ENCODE measurements around the gene P4HA2.

Gene P4HA2

GRCh38 chr5:132264546-132265335, 37.1 kb upstream of the P4HA2 start:
- no peak for DNase-seq

GRCh38 chr5:132263548-132264261, 36.1 kb upstream of the P4HA2 start:
- no peak for DNase-seq

GRCh38 chr5:132262882-132263547, 35.4 kb upstream of the P4HA2 start:
- DNase-seq = no peak

DNA sequence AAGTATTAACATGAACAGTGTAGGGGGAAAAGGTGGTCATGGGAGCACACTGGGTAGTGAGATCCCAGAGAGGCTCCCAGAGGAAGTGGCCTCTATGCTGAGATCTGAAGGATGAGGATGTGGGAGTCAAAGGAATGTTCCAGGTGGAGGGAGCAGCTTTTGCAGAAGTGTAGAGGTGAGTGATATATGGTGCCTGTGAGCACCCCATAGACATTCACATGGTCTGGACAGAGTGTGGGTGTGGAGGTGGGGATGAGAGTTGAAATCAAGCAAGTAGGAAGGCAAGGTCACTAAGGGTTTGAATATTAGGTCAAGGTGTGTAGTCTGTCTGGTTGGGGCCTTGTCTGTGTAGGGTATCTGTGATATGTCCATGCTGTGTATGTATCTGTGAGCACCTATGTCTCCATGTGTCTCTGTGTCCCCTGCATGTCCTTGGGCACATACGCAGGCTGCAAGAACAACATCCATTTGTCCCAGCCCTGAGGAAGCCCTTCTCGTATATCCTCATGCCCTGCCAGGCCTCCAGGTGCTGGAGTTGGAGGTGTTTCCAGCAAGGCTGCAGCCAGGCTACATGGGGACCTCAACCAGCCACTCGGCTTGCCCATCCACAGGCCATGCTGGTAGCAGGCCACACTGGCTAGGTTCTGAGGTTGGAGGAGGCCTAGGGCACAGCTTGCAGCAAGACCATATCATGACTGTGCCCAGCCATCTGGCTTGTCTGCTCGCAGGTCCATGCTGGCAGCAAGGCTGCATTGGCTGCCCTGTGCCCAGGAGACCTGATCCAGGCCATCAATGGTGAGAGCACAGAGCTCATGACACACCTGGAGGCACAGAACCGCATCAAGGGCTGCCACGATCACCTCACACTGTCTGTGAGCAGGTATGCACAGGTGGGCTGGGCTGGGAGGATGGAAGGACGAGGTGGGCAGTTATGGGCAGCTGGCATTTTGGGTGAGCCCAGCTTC, 34.5 kb upstream of the P4HA2 start:
- no peak for DNase-seq

DNA sequence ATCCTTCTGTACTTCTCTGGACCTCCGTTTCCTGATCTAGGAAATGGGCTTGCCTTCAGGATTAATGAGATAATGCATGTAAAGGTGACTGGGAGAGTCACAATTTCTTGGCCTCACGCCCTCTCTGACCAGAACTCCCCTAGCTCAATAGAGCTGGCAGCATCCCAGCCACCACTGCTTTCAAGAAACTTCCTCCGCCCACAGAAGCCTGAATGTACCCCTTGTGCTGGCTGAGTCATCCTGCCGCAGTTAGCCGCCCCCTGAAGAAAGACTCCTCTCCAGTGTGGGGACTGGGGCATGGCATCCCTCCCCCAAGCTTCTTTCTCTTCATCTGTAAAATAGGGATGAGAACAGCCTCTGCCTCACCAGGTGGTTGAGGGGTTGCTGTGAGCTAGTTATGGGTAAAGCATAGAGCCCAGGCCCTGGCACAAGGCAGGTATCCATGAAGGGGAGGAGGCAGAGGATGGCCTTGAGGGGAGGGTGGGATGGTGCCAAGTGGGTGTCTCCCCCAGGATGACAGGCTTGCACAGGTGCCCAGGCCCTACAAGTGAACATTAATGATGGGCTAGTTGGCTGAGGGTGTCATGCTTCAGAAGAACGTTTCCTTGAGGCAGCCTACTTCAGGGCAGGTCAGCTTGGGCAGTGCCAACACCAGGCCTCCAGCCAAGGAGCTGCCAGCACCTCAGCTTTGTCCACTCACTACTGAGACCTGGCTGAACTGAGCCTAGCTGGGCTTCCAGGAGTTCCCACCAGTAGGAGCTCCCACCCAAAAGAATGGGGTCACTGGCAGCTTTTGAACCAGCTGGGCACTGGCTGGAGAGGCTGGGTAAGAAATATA, 33.3 kb upstream of the P4HA2 start:
- peak in 1 of 2 donors; percentile 37 for DNase-seq

GRCh38 chr5:132260051-132260450, 32.4 kb upstream of the P4HA2 start:
- DNase-seq = no peak

DNA sequence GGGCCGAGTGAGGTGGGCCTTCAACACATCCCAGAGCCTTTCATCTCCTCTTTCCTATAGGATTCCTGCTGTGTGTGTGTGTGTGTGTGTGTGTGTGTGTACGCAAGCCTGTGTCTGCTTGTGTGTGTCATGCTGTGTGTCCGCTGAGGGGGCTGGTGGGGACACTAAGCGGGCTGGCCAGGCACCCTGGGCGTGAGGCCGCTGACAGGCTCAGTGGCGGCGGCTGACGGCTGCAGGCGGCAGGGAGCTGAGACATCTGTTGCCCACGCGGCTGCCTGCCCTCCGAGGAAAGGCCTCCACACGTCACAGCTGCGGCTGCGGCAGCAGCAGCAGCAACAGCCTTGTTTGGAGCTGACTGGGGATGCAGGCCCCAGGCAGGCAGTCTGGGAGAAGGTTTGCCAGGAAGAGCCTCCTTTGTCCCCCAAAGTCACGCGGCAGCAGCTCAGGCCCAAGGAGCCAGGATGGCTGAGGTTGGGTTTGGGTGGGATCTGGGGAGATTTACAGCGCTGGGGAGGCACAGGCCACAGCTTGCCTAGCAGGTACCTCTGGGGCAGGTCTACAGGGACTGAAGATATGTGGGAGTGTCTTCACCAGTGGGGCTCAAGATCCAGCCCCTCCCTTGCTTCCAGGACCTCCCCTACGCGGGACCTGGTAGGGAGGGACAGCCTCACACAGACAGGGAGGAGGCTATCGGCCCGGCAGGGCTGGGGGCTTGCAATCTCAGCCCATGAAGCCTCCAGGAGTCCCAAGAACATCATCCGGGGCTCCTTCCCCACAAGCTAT, 31.6 kb upstream of the P4HA2 start:
- no peak for DNase-seq

- DNase-seq = no peak
Observed at GRCh38 chr5:132258102-132259068, 30.7 kb upstream of the P4HA2 start.

GRCh38 chr5:132257131-132258101, 29.8 kb upstream of the P4HA2 start, which contains the start of gene PDLIM4:
PDLIM4 (plus strand) TSS chr5:132257696; CDS start chr5:132257735, 39 bp downstream.
- no peak for DNase-seq

GRCh38 chr5:132256783-132257130, 29.1 kb upstream of the P4HA2 start:
- DNase-seq = no peak

DNA sequence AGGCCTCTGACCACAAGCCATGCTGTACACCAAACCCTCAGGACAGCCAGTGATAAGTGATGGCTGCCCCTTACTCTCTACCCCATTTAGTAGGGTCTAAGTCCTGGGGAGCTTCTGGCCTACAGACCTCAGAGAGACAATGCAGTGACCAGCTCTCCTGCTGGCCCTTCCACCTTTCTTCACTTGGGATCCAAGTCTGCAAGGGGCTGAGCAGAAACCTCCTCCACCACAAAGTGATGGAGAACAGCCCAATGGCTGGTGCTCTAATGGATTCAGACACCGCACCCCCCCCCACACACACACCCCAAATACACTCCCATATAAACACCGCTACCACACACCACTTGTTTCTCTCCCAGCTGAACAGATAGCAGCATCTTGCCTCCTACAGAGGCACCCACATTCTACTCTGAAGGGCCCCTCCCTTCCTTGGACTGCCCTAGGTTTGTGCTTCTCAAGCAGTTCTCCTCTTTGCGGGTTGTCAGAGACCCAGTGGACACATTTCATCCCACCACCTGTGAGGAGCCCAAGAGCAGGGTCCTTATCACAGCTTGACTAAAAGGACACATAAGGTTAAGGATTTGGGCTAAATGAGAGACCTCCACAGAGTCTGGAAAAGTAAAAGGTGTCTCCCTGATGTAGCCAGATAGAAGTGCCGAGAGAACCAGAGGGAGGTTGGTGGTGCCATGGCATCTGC, 28.6 kb upstream of the P4HA2 start:
- no peak for DNase-seq

GRCh38 chr5:132254321-132254977, 26.8 kb upstream of the P4HA2 start:
- no peak for DNase-seq

DNA sequence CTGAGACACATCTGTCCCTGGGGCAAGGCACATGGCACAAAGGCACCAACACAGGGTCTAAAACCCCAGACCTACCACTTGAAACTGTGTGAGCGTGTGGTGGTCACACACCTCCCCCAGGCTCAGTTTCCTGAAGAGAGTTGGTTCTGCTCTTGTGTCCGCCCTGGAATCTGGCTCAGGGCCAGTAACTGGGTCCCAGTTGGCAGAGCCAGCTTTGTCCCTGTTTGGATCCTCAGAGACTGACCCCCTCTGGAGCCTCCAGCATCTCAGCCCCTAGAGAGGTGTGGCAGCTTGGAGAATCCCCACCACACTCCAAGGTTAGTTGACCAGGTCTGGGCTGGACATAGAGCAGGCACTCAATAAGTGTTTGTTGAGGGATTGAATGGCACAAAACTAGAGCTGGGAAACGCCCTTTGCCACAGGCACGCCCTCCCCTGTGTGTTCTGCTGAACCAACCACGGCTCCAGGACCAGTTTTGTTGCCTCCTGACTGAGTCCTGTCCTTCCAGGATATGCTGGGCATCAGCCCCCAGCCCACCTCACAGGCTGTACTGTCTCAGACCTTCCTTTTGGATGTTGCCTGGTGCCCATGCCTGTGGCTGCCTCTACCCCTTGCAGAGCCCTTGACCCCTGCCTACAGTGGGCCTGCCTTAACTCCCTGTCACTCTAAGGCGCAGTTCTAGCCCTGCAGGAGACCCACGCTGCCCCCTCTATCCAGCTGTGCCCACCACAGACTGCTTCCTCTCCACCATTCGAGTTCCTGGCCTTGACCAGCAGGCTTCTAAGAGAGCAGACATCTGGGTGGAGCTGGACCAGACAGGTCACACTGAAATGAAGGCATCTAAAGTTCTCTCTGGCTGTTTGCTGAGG, 26.0 kb upstream of the P4HA2 start:
- DNase-seq = no peak

DNA sequence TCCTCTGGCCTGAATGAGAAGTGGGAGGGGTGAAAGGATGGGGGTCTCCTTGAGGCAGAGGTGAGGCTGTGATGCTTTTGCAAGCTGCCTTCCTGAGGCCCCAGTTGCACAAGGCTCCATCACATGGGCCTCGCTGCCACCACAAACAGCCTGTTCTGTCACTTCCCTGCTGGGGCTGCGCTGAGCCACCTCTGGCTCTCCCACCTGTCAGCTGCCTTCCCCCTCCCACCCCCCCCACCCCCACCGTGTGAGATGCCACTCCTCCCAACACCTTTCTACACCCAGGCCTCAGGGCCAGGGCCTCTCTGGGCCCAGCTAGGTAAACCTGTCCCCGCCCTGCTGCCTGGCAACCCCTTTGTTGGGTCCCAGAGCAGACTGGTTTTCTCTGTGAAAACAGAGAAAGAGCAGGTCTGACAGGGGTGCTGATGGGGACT, 25.4 kb upstream of the P4HA2 start:
- DNase-seq = no peak

- DNase-seq = no peak
Observed at GRCh38 chr5:132251220-132251725, 23.6 kb upstream of the P4HA2 start.

DNA sequence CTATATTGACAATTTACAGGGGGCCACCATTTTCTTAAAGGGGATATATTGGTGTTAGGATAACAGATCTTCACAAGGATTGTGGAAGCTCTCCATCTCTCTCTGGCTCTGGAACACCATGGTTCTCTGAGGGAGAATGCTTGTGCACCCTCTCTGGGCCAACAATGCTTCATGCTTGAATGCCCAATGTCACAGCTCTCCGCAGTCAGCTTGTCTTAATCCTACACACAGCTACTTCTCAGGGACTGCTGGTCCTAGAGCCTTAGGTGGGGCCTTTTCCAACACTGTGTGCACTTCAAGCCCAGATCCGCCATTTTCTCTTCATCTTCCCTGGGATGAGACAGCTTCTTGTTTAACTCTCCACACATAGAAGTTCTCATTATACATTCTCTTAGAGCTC, 22.9 kb upstream of the P4HA2 start:
- DNase-seq = no peak

Data from stimulated activated CD4-positive, alpha-beta T cell treated with anti-CD3 and anti-CD28 coated beads, Interleukin-2, amount 100 ng/mL, for 48 hours (primary cell).